Thyroid gland (tissue), 4 donors: ENCODE measurements around the gene STPG3.

Experiments used
- POLR2A ChIP-seq, 2 donors: fragments of 450-650 bp; IDR thresholded peaks; one replicate each; pipeline ENCODE4 v1.6.1; 2017; ENCODE audit warnings: antibody characterized with exemption in 2 of 2, mild to moderate bottlenecking in 2 of 2, moderate library complexity in 1 of 2
- TF ChIP-seq, protein P1 (sequence below), 6 experiments: fragments of 200-600 bp in 3 of 6; fragments of 450-650 bp in 3 of 6; sonication (generic) in 3 of 6; IDR thresholded peaks; one replicate each; pipeline ENCODE4 v1.5.1; 2016 to 2019; ENCODE audit warnings: antibody characterized with exemption in 6 of 6, mild to moderate bottlenecking in 2 of 6, inconsistent platforms in 1 of 6, moderate library complexity in 1 of 6

DNA sequence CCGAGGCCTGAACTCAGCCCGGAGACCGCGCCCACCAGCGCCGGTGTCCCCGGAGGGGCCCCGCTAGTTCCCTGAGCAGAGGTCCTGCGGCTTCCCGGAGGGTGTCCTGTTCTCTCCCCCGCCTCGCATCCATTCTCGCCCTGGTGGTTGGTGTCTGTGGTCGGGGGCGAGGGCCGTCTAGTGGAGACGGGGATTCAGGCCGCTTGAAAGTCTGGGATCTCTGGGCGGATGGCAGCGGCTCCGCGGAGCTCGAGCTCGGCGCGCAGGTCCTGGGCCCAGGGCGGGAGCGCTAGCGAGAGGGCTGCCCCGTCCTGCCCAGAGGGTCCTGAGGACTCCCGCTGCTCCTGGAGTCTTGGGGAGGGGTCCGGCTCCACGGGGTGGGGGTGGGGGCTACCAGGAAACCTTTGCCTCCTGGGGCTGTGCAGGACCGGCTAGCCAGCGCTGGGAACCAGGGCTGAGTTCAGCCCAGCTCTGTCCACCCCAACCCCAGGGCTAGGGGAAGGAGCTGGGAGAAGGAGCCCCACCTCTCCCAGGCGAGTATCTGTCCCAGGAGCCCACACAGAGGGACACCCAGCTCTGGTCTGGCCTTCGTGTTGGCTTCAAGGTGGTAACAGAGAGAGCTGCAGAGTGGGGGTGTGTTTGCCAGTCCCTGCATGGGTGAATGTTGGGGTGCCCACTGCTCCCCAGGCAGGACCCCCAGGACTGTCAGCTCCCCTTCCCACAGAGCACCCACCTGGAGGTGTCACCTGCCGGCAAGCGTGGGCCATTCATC lies 30.4 kb downstream of the STPG3 start:
- TF ChIP-seq, protein P1, sequence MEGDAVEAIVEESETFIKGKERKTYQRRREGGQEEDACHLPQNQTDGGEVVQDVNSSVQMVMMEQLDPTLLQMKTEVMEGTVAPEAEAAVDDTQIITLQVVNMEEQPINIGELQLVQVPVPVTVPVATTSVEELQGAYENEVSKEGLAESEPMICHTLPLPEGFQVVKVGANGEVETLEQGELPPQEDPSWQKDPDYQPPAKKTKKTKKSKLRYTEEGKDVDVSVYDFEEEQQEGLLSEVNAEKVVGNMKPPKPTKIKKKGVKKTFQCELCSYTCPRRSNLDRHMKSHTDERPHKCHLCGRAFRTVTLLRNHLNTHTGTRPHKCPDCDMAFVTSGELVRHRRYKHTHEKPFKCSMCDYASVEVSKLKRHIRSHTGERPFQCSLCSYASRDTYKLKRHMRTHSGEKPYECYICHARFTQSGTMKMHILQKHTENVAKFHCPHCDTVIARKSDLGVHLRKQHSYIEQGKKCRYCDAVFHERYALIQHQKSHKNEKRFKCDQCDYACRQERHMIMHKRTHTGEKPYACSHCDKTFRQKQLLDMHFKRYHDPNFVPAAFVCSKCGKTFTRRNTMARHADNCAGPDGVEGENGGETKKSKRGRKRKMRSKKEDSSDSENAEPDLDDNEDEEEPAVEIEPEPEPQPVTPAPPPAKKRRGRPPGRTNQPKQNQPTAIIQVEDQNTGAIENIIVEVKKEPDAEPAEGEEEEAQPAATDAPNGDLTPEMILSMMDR (IDR thresholded peaks at IDR 0.05), result no peak
- TF ChIP-seq POLR2A (IDR thresholded peaks at IDR 0.05), result no peak
